Measurements from ENCODE around the gene PEX1. TPM values are rescaled to one million over a fixed set of nuclear protein-coding genes. Genes with fewer than 3 reads are reported as not detected.
"Not testable (repeated sequence)": the region's sequence is repeated elsewhere in the genome, so short reads cannot be mapped to it uniquely, and the experiment has no call there.

Gene PEX1
- total RNA-seq, 4 donors from 2014 or later: 12.9 to 19.5 (median 14.1) TPM

DNA sequence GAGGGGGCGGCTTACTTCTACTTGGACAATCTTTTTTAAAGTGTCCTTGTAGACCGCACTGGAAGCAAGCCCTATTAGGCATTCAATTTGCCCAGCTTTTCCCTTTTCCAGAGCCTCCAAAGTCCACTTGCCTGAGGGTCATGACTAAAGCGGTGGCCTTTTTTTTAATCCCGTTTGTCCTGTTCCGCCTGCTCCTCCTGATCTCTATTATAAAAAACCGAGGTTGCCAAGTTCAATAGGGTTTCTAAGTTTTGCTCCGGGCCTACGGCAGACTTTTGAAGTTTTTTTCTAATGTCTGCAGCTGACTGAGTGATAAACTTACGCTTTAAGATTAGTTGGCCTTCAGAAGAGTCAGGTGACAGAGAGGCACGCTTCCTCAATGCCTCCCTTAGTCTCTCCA is 54.3 kb downstream of the PEX1 start:
- intact Hi-C loops (cut with DNase I); H3K9me3 ChIP-seq; H3K27ac ChIP-seq (replicated peaks in 1 of 4); DNase-seq (ENCODE audit: extremely low spot score); H3K27me3 ChIP-seq; H3K4me1 ChIP-seq; H3K4me3 ChIP-seq: not testable (repeated sequence)
- H3K36me3 ChIP-seq: peaks cover 0 to 85% (median 38%) of the 10 kb centered on the region in 4 donors
- 92% methylated on average over 10 of the region's 10 CpGs for WGBS

GRCh38 chr7:92468589-92468988 is 59.7 kb downstream of the PEX1 start:
- H3K9me3 ChIP-seq; H3K4me1 ChIP-seq; intact Hi-C loops (cut with DNase I); H3K4me3 ChIP-seq; H3K27me3 ChIP-seq; DNase-seq (ENCODE audit: extremely low spot score); H3K27ac ChIP-seq (replicated peaks in 1 of 4): not testable (repeated sequence)
- peaks cover 4 to 80% (median 28%) of the 10 kb centered on the region in 4 donors for H3K36me3 ChIP-seq
- WGBS: 97% methylated on average over 9 of the region's 9 CpGs

- WGBS: 94% methylated on average over 2 of the region's 2 CpGs
- no peak for DNase-seq (ENCODE audit: extremely low spot score)
- Histone ChIP-seq H3K4me1 (no peaks in the 10 kb centered on the region), H3K27me3 (no peaks in the 10 kb centered on the region), H3K4me3 (no peak overlapping the region), H3K9me3 (no peaks in the 10 kb centered on the region), H3K27ac (replicated peaks in 1 of 4) (no peak overlapping the region), H3K36me3 (peaks cover 4 to 77% (median 32%) of the 10 kb centered on the region in 4 donors)
- no peak for TF ChIP-seq POLR2AphosphoS5 (IDR thresholded peaks at IDR 0.05)
- no peak for TF ChIP-seq CTCF (IDR thresholded peaks at IDR 0.05)
- no peak for TF ChIP-seq POLR2A (IDR thresholded peaks at IDR 0.05; ENCODE audit: low read depth)
- TF ChIP-seq EP300 (IDR thresholded peaks at IDR 0.05): no peak
- intact Hi-C loops (cut with DNase I): no loop called here
Measured at GRCh38 chr7:92466682-92467081, 61.6 kb downstream of the PEX1 start.

GRCh38 chr7:92464515-92464914 is 63.8 kb downstream of the PEX1 start:
- H3K4me3 ChIP-seq: no peak overlapping the region
- intact Hi-C loops (cut with DNase I): no loop called here
- 76% methylated on average over 3 of the region's 3 CpGs for WGBS
- H3K9me3 ChIP-seq: no peaks in the 10 kb centered on the region
- no peaks in the 10 kb centered on the region for H3K4me1 ChIP-seq
- TF ChIP-seq POLR2AphosphoS5 (IDR thresholded peaks at IDR 0.05) (no peak), POLR2A (IDR thresholded peaks at IDR 0.05; ENCODE audit: low read depth) (no peak), EP300 (IDR thresholded peaks at IDR 0.05) (no peak), CTCF (IDR thresholded peaks at IDR 0.05) (no peak)
- no peak for DNase-seq (ENCODE audit: extremely low spot score)
- no peaks in the 10 kb centered on the region for H3K27me3 ChIP-seq
- H3K36me3 ChIP-seq: peaks cover 4 to 60% (median 28%) of the 10 kb centered on the region in 4 donors
- H3K27ac ChIP-seq (replicated peaks in 1 of 4): no peak overlapping the region

DNA sequence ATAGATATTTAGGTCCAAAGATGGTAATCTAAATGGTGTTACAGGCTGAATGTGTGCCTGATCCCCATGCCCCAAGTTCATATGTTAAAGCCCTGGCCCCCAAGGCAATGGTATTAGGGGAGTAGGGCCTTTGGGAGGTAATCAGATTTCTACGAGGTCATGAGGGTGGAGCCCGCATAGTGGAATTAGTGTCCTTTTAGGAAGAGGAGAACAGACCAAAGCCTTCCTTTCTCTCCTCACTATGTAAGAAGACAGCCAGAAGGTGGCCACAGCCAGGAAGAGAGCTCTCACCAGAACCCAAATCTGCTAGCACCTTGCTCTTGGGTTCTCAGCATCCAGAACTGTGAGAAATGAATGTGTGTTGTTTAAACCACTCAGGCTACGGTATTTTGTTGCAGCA is 65.8 kb downstream of the PEX1 start:
- TF ChIP-seq POLR2AphosphoS5 (IDR thresholded peaks at IDR 0.05) (no peak), POLR2A (IDR thresholded peaks at IDR 0.05; ENCODE audit: low read depth) (no peak), EP300 (IDR thresholded peaks at IDR 0.05) (no peak), CTCF (IDR thresholded peaks at IDR 0.05) (no peak)
- Histone ChIP-seq H3K4me1 (no peaks in the 10 kb centered on the region), H3K36me3 (peaks cover 8 to 67% (median 31%) of the 10 kb centered on the region in 4 donors), H3K4me3 (no peak overlapping the region), H3K9me3 (no peaks in the 10 kb centered on the region), H3K27ac (replicated peaks in 1 of 4) (no peak overlapping the region), H3K27me3 (no peaks in the 10 kb centered on the region)
- WGBS: 92% methylated on average over 3 of the region's 3 CpGs
- intact Hi-C loops (cut with DNase I): no loop called here
- DNase-seq (ENCODE audit: extremely low spot score): no peak
